ENCODE measurements around the gene CYB5R4.

Gene CYB5R4, protein sequence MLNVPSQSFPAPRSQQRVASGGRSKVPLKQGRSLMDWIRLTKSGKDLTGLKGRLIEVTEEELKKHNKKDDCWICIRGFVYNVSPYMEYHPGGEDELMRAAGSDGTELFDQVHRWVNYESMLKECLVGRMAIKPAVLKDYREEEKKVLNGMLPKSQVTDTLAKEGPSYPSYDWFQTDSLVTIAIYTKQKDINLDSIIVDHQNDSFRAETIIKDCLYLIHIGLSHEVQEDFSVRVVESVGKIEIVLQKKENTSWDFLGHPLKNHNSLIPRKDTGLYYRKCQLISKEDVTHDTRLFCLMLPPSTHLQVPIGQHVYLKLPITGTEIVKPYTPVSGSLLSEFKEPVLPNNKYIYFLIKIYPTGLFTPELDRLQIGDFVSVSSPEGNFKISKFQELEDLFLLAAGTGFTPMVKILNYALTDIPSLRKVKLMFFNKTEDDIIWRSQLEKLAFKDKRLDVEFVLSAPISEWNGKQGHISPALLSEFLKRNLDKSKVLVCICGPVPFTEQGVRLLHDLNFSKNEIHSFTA
- long read RNA-seq, donor 1, full-length matches to known transcripts, result 2 of 2 reads
- long read RNA-seq, donor 1, partial matches to known transcripts, result 0 of 2 reads
- long read RNA-seq, donor 1, other reads (novel, unspliced or antisense), result 0 of 2 reads
- long read RNA-seq, donor 2, full-length matches to known transcripts, result 2 of 2 reads
- long read RNA-seq, donor 2, partial matches to known transcripts, result 0 of 2 reads
- long read RNA-seq, donor 2, other reads (novel, unspliced or antisense), result 0 of 2 reads
- long read RNA-seq, donor 3, result 0 reads
- long read RNA-seq, donor 4, full-length matches to known transcripts, result 2 of 2 reads
- long read RNA-seq, donor 4, partial matches to known transcripts, result 0 of 2 reads
- long read RNA-seq, donor 4, other reads (novel, unspliced or antisense), result 0 of 2 reads
- long read RNA-seq, donor 5, result 0 reads
- long read RNA-seq, donor 6, full-length matches to known transcripts, result 2 of 2 reads
- long read RNA-seq, donor 6, partial matches to known transcripts, result 0 of 2 reads
- long read RNA-seq, donor 6, other reads (novel, unspliced or antisense), result 0 of 2 reads
- long read RNA-seq, donor 7, result 0 reads
- long read RNA-seq, donor 8, full-length matches to known transcripts, result 3 of 3 reads
- long read RNA-seq, donor 8, partial matches to known transcripts, result 0 of 3 reads
- long read RNA-seq, donor 8, other reads (novel, unspliced or antisense), result 0 of 3 reads

DNA sequence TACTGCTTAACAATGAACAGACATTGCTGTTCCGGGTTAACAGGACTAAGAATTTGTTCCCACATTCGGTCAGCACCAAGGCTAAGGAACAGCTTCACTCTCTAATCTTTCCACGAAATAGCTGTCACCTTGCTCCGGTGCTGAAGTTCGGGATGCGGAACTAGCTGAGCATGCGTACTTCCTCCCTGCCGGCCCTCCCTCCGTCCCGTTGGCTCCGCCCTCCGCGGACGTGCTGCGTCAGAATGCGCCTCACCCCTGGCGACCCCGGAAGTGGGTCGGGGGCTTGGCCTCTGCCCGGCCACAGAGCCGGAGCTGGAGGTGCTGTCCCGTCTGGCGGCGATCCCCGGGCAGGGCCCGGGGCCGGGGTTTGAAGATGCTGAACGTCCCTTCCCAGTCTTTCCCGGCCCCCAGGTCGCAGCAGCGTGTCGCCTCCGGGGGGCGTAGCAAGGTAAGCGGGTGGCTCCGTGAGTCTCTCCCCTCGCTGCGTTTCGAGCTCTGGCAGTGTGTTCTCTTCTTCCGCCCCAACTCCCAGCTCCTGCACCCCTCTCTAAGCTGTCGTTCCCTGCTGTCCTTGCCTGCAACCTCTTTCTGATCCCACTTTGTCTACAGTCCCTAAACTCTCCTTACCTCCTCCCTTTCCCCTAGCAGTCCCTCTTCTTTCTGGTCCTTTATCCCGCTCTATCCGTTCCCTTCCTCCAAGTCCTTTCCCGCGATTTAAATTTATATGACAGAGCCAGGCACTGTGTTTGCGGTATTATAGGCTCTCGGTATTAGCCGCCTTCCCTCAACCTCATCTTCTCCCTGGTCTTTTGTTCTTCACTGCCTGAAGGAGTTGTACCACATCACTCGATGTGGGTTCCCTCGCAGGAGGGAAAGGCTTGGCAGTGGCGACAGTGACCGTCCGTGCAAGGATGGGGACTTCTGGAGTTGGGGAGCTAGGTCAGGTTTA is at the start of gene CYB5R4:
Gene CYB5R4, plus strand, starts transcription at position 280 of the 949 bp plus-strand sequence. Its CDS starts 94 bp downstream, at position 374.
- DNase-seq, result peak; percentile 96

DNA sequence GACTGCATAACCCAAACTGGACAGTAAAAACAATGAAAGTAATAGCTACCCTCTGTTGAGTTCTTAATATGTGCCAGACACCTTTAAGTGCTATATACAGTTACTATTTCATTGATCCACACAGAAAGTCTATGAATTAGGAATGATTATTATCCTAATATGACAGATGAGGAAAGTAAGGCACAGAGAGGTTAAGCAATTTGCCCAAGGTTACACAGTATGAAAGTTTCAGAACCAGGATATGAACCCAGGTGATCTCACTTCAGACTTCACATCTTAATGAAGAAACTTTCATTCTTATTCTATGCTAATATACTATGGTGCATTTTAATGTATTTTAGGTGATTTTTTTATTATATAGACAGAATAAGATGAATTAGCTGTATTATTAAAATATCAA is 46.9 kb upstream of the CYB5R4 start:
- no peak for DNase-seq

- no peak for DNase-seq
Measured at GRCh38 chr6:83815631-83816272, 43.7 kb upstream of the CYB5R4 start.

- DNase-seq, result no peak
Measured at GRCh38 chr6:83822629-83823169, 36.8 kb upstream of the CYB5R4 start.

DNA sequence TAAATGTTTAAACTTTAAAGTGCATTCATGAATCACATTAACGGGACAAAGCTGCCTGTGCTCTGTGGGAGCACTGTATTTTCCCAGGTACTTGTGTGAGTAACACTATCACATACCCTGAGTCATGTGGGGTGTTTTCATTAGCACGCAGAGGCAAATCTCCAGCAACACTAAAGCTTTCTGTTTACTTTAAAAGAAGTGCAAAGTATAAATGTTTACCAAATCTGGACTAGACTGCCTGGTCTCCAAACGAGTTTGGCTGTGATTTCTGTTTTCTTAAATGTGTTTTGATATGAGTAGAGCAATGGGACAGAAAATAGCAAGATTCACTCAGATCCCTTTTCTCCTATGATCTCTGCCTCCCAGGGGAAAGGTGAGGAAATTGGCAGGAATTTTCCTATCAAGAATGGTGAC is 35.1 kb upstream of the CYB5R4 start:
- no peak for DNase-seq

DNA sequence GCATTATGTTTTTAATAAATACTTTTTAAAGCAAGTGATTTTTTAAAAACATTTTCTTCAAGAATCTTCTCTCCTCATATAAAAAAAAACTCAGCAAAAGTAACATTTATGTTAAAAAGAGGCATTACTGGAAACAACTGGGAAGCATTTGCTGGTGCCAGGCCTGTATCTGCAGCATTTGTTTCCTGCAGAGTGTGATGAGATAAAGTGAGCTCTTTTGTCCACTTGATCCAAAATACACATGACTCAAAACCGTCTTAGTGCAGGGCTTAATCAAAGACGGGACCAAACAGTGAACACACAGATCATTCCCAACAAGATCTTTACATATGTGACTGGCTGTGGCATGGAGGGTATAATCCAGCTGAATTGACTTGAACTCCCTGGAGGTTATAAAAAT is 34.7 kb upstream of the CYB5R4 start:
- DNase-seq, result no peak

GRCh38 chr6:83827050-83827449 is 32.4 kb upstream of the CYB5R4 start:
- DNase-seq, result no peak

GRCh38 chr6:83838727-83839126 is 20.8 kb upstream of the CYB5R4 start:
- DNase-seq, result no peak

DNA sequence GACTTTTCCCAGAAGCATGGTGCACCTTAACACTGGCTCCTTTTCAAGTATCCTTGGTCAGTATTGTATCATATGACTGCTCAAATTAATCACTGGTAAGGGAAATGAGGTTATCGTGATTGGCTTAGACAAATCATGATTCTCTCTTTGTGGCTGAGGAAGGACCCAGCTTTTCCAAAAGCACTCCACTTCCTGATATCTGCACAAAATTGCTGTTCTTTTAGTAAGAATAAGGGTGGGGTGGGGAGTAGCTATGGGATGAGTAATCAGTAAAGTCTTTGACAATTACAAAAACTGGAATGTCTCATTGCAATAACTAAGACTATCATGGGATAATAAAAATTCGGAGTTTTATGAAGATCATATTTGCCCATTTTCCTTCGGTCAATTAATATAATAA is 15.3 kb upstream of the CYB5R4 start:
- no peak for DNase-seq

DNA sequence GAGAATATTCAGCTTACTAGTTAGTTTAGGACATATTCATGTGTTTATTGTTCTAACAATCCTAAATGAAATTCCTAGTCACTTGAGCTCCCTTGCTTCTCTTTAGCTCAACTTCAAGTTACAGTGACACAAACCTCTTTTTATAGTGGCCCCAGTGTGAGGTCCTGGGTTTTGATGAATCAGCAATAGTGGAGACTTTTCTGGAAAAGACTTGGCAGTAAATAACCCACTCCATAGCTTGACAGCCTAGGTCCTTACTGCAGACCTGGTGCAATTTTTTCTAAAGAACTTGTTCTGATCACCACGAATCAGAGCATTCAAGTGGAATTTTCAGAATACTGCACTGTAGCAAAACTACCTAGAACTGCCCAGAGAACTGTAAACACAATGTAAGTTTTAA is 13.2 kb upstream of the CYB5R4 start:
- no peak for DNase-seq

DNA sequence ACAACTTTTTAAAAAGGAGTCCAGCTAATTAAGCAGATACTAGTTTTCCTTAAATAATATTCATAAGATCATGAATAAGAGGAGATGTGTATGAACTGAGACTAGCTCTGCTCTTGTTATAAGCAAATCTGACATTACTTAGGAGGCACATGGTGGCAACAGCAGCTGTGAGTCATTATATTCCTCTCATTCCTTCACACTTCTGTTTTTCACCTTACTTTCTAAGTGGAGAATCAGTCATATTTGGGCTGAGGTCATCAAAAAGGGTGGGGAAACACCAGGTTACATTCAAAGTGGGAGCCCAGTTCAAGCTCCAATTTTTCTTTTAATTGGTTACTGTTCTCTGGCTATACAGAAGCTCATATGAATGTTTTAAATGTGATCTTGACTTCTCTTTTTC is 12.3 kb upstream of the CYB5R4 start:
- no peak for DNase-seq

GRCh38 chr6:83849127-83849526 is 10.4 kb upstream of the CYB5R4 start:
- no peak for DNase-seq

GRCh38 chr6:83849610-83850009 is 9.9 kb upstream of the CYB5R4 start:
- no peak for DNase-seq

- no peak for DNase-seq
Measured at GRCh38 chr6:83852528-83853177, 6.8 kb upstream of the CYB5R4 start.

- DNase-seq, result peak; percentile 57
Measured at GRCh38 chr6:83853178-83854000, 6.1 kb upstream of the CYB5R4 start, which contains the start of gene RIPPLY2. RIPPLY2 (plus strand) TSS chr6:83853360; CDS start chr6:83853417, 57 bp downstream.

- DNase-seq, result no peak
Measured at GRCh38 chr6:83854001-83854501, 5.4 kb upstream of the CYB5R4 start.

DNA sequence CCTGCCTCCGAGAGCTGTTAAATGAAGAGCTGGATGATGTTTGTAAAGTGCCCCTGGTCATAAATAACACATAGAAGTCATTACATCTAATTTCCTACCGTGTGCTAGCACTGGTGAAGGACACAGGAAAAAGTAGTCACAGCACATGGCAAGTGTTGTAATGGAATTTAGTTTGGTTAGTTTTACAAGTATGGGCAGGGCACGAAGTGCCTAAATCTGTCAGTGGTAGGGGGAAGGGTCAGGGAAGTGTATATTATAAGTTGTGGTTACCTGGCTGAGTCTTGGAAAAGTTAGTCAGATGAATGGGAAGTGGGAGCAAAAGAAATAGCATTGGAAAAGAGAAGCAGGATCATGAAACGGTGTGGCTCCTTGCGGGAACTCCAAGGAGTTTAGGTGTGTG is 4.7 kb upstream of the CYB5R4 start:
- no peak for DNase-seq

- DNase-seq, result no peak
Measured at GRCh38 chr6:83860359-83860755, 868 bp downstream of the CYB5R4 start.

Data from right kidney (tissue), 9 donors.